Osteoblast (primary cell): ENCODE data around the gene CLEC4G. TPM values are rescaled to one million over a fixed set of nuclear protein-coding genes. Genes with fewer than 3 reads are reported as not detected.

Experiments
- DNase-seq: peaks from one replicate; pipeline ENCODE4 v3.0.0; 2011; ENCODE audit warnings: low spot score, mixed read lengths; ENCODE audit not compliant: insufficient read length; ENCODE audit errors: missing footprints
- H2AFZ ChIP-seq: 2 replicates; pipeline ENCODE4 v1.6.0; 2011; ENCODE audit warnings: mild to moderate bottlenecking, low read length
- H3K27ac ChIP-seq: 2 replicates; pipeline ENCODE4 v1.5.1; 2011; ENCODE audit warnings: mild to moderate bottlenecking, low read depth, low read length, moderate library complexity
- H3K27me3 ChIP-seq: 2 replicates; pipeline ENCODE4 v1.6.0; 2012; ENCODE audit warnings: mild to moderate bottlenecking, control low read depth, inconsistent platforms, low read length, moderate library complexity; ENCODE audit not compliant: insufficient read depth
- H3K36me3 ChIP-seq: 2 replicates; pipeline ENCODE4 v1.5.1; 2011; ENCODE audit warnings: mild to moderate bottlenecking, low read length, control low read depth, moderate library complexity; ENCODE audit not compliant: insufficient read depth
- H3K4me1 ChIP-seq: 2 replicates; pipeline ENCODE4 v1.5.1; 2011; ENCODE audit warnings: mild to moderate bottlenecking, low read length, control low read depth, moderate library complexity; ENCODE audit not compliant: insufficient read depth
- H3K4me2 ChIP-seq: 2 replicates; pipeline ENCODE4 v1.6.0; 2011; ENCODE audit warnings: mild to moderate bottlenecking, low read length; ENCODE audit not compliant: insufficient read depth
- H3K4me3 ChIP-seq: fragments of 200-600 bp; sonication (generic); 3 replicates; pipeline ENCODE4 v1.5.1; 2012; ENCODE audit warnings: mild to moderate bottlenecking, low read length, inconsistent platforms; ENCODE audit not compliant: insufficient read depth
- H3K79me2 ChIP-seq: 2 replicates; pipeline ENCODE4 v1.6.0; 2012; ENCODE audit warnings: mild to moderate bottlenecking, low read length, control low read depth, inconsistent platforms; ENCODE audit not compliant: insufficient read depth
- H3K9me3 ChIP-seq: 2 replicates; pipeline ENCODE4 v1.5.1; 2011; ENCODE audit warnings: low read depth, low read length, control low read depth
- H4K20me1 ChIP-seq: 2 replicates; pipeline ENCODE4 v1.6.0; 2012; ENCODE audit warnings: mild to moderate bottlenecking, low read length, control low read depth; ENCODE audit not compliant: insufficient read depth
- total RNA-seq: library from RNA; depleted of rRNA; stranded (reverse); fragments of >200 nt; gene quantifications from 2 replicates; pipeline ENCODE4 v1.2.3, GENCODE V29; 2012
- TF ChIP-seq, protein P1 (sequence below): IDR thresholded peaks from 2 replicates; pipeline ENCODE4 v1.5.1; 2011; ENCODE audit warnings: mild to moderate bottlenecking, low read depth, low read length, moderate library complexity; ENCODE audit errors: extremely low read depth

CLEC4G gene
- total RNA-seq, 1 donor, result not detected

GRCh38 chr19:7731218-7731595 is 703 bp downstream of the CLEC4G start:
- Histone ChIP-seq H3K9me3 (no peaks in the 10 kb centered on the region), H3K4me3 (no peak overlapping the region), H3K4me1 (no peaks in the 10 kb centered on the region), H4K20me1 (no peaks in the 10 kb centered on the region), H3K79me2 (no peaks in the 10 kb centered on the region), H3K36me3 (no peaks in the 10 kb centered on the region), H3K27me3 (peaks cover 29% of the 10 kb centered on the region), H2AFZ (no peak overlapping the region), H3K27ac (no peak overlapping the region), H3K4me2 (no peak overlapping the region)
- TF ChIP-seq, protein P1, sequence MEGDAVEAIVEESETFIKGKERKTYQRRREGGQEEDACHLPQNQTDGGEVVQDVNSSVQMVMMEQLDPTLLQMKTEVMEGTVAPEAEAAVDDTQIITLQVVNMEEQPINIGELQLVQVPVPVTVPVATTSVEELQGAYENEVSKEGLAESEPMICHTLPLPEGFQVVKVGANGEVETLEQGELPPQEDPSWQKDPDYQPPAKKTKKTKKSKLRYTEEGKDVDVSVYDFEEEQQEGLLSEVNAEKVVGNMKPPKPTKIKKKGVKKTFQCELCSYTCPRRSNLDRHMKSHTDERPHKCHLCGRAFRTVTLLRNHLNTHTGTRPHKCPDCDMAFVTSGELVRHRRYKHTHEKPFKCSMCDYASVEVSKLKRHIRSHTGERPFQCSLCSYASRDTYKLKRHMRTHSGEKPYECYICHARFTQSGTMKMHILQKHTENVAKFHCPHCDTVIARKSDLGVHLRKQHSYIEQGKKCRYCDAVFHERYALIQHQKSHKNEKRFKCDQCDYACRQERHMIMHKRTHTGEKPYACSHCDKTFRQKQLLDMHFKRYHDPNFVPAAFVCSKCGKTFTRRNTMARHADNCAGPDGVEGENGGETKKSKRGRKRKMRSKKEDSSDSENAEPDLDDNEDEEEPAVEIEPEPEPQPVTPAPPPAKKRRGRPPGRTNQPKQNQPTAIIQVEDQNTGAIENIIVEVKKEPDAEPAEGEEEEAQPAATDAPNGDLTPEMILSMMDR, result no peak
- DNase-seq, result no peak

DNA sequence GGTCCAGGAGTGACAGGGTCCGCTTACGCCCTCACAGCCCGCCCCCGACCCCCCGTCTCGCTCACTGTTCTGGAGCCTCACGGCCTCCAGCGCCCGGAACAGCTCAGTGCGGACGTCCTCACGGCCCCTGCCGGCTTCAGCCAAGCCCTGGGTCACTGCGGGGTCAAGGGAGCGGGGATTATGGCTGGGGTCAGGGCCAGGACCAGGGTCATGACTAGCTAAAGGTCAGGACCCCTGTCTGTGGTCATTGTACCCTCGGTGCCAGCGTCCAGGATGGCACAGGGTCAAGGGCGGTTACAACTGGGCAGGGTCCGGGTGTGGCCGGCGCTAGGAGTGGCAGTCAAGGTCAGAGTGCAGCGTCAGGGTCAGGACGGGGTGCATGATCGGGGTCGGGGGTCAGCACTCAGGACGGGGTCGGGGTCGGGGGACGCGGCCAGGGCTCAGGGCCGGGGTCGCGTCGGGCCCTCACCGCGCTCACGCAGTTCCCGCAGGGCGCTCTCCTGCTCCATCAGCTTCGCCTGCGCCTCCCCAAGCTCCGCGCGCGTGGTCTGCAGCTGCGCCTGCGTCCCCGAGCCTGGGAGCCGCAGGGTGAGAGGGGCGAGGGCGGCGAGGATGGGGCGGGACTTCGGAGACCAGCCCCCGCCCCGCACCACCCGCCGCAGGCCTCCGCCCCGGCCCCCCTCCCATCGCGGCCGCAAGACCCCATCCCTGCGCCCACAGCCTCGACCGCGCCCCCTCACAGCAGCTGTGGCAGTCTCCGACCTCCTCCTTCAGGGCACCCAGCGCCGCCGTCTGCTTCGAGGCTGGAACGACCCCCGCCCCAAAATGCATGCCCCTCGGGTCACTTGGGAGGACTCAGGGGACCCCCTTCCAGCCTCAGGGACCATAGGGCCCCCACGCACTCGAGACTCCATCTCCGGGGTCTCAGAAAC is 1.4 kb downstream of the CLEC4G start:
- Histone ChIP-seq H3K4me3 (no peak overlapping the region), H3K27ac (no peak overlapping the region), H2AFZ (no peak overlapping the region), H3K4me2 (no peak overlapping the region), H4K20me1 (no peaks in the 10 kb centered on the region), H3K9me3 (no peaks in the 10 kb centered on the region), H3K4me1 (no peaks in the 10 kb centered on the region), H3K36me3 (no peaks in the 10 kb centered on the region), H3K79me2 (no peaks in the 10 kb centered on the region), H3K27me3 (peaks cover 29% of the 10 kb centered on the region)
- TF ChIP-seq, protein P1, result no peak
- no peak for DNase-seq

- Histone ChIP-seq H3K9me3 (no peaks in the 10 kb centered on the region), H4K20me1 (no peaks in the 10 kb centered on the region), H2AFZ (no peak overlapping the region), H3K79me2 (no peaks in the 10 kb centered on the region), H3K27ac (no peak overlapping the region), H3K36me3 (no peaks in the 10 kb centered on the region), H3K4me3 (no peak overlapping the region), H3K27me3 (peaks cover 26% of the 10 kb centered on the region), H3K4me2 (no peak overlapping the region), H3K4me1 (no peaks in the 10 kb centered on the region)
- TF ChIP-seq, protein P1, result no peak
- DNase-seq, result no peak
These were observed 2.1 kb downstream of the CLEC4G start for GRCh38 chr19:7729831-7730285.

DNA sequence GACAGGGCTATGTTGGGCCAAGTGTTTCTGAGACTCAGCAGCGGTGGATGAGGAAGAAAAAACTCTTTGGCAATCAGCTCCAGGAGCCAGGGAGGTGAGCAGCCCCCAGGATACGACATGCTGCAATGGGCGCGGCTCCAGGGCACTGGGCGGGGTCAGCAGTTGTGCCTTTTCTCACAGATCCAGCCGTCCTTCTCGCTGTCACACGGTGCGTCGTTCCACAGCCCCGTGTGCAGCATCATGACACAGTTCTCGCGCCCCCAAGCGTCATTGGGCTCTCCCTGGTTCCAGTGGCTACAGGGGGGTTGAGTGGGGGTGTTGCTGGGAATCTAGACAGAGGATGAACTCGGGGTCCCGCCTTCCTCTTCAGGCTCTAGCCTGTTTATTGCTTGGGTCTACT is 2.7 kb downstream of the CLEC4G start:
- H3K36me3 ChIP-seq, result no peaks in the 10 kb centered on the region
- peaks cover 23% of the 10 kb centered on the region for H3K27me3 ChIP-seq
- TF ChIP-seq, protein P1, result no peak
- no peaks in the 10 kb centered on the region for H3K79me2 ChIP-seq
- H4K20me1 ChIP-seq, result no peaks in the 10 kb centered on the region
- H3K4me1 ChIP-seq, result no peaks in the 10 kb centered on the region
- H3K4me2 ChIP-seq, result no peak overlapping the region
- no peak overlapping the region for H3K4me3 ChIP-seq
- H3K9me3 ChIP-seq, result no peaks in the 10 kb centered on the region
- H2AFZ ChIP-seq, result no peak overlapping the region
- no peak for DNase-seq
- H3K27ac ChIP-seq, result no peak overlapping the region
